ENCODE measurements around the gene XAB2.
"Not testable (repeated sequence)": the region's sequence is repeated elsewhere in the genome, so short reads cannot be mapped to it uniquely, and the experiment has no call there.

The XAB2 gene

DNA sequence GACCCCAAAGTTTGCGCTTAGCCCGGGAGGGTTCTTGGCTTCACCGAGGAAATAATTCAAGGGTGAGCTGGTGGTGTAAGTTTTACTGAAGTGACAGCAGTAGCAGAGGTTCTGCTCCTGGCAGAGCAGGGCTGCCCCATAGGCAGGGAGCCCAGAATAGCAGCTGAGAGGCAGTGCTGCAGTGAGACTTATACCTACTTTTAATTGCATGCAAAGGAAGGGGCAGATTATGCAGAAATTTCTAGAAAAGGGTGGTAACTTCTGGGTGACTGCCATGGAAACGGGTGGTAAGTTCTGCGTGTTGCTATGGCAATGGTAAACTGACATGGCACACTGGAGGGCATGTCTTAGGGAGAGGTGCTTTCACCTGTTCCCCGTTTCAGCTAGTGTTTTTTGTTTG, 51.2 kb downstream of the XAB2 start:
- no peaks in the 10 kb centered on the region for H3K9me3 ChIP-seq (replicated peaks; ENCODE audit: insufficient read depth, low read length)
- no peak overlapping the region for H2AFZ ChIP-seq (ENCODE audit: low read length)
- H3F3A ChIP-seq (ENCODE audit: insufficient read depth, low read length), result no peaks in the 10 kb centered on the region
- H3K36me3 ChIP-seq (replicated peaks; ENCODE audit: insufficient read depth, low read length), result no peaks in the 10 kb centered on the region
- no peaks in the 10 kb centered on the region for H3K79me2 ChIP-seq (ENCODE audit: low read length)
- TF ChIP-seq, protein P1, sequence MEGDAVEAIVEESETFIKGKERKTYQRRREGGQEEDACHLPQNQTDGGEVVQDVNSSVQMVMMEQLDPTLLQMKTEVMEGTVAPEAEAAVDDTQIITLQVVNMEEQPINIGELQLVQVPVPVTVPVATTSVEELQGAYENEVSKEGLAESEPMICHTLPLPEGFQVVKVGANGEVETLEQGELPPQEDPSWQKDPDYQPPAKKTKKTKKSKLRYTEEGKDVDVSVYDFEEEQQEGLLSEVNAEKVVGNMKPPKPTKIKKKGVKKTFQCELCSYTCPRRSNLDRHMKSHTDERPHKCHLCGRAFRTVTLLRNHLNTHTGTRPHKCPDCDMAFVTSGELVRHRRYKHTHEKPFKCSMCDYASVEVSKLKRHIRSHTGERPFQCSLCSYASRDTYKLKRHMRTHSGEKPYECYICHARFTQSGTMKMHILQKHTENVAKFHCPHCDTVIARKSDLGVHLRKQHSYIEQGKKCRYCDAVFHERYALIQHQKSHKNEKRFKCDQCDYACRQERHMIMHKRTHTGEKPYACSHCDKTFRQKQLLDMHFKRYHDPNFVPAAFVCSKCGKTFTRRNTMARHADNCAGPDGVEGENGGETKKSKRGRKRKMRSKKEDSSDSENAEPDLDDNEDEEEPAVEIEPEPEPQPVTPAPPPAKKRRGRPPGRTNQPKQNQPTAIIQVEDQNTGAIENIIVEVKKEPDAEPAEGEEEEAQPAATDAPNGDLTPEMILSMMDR (IDR thresholded peaks at IDR 0.05; ENCODE audit: low read length), result no peak
- TF ChIP-seq EZH2phosphoT487 (IDR thresholded peaks at IDR 0.05; ENCODE audit: low read length) (no peak), EZH2 (optimal IDR thresholded peaks at IDR 0.05; ENCODE audit: low read depth, low read length) (no peak)
- H3K27me3 ChIP-seq (replicated peaks; ENCODE audit: insufficient read depth, low read length), result peaks cover 89% of the 10 kb centered on the region
- H3K4me3 ChIP-seq (ENCODE audit: low read length), result no peak overlapping the region
- DNase-seq, result no peak
- H3K4me2 ChIP-seq (ENCODE audit: low read depth, low read length), result no peak overlapping the region
- H3K27ac ChIP-seq (ENCODE audit: low read length), result no peak overlapping the region
- no peaks in the 10 kb centered on the region for H4K20me1 ChIP-seq (ENCODE audit: insufficient read depth, low read length)
- no peak overlapping the region for H3K9ac ChIP-seq (ENCODE audit: low read length)
- H3K9me2 ChIP-seq (replicated peaks; ENCODE audit: insufficient read depth, low read length), result no peaks in the 10 kb centered on the region
- no peaks in the 10 kb centered on the region for H3K4me1 ChIP-seq (ENCODE audit: low read length)

DNA sequence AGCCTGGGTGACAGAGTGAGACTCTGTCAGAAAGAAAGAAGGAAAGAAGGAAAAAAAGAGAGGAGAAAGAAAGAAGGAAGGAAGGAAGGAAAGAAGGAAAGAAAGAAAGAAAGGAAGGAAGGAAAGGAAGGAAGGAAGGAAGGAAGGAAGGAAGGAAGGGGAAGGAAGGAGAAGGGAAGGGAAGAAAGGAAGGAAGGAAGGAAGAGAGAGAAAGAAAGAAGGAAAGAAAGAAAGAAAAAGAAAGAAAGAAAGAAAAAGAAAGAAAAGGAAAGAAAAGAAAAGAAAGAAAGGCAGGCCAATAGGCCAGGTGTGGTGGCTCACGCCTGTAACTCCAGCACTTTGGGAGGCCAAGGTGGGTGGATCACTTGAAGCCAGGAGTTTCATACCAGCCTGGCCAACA, 51.9 kb downstream of the XAB2 start:
- not testable (repeated sequence) for DNase-seq; H3F3A ChIP-seq (ENCODE audit: insufficient read depth, low read length); H3K79me2 ChIP-seq (ENCODE audit: low read length); H3K4me1 ChIP-seq (ENCODE audit: low read length); H3K9ac ChIP-seq (ENCODE audit: low read length); H4K20me1 ChIP-seq (ENCODE audit: insufficient read depth, low read length); H3K27ac ChIP-seq (ENCODE audit: low read length); H3K4me3 ChIP-seq (ENCODE audit: low read length); H3K9me2 ChIP-seq (replicated peaks; ENCODE audit: insufficient read depth, low read length); H3K9me3 ChIP-seq (replicated peaks; ENCODE audit: insufficient read depth, low read length); H3K36me3 ChIP-seq (replicated peaks; ENCODE audit: insufficient read depth, low read length); H3K4me2 ChIP-seq (ENCODE audit: low read depth, low read length); H2AFZ ChIP-seq (ENCODE audit: low read length)
- peaks cover 89% of the 10 kb centered on the region for H3K27me3 ChIP-seq (replicated peaks; ENCODE audit: insufficient read depth, low read length)

DNA sequence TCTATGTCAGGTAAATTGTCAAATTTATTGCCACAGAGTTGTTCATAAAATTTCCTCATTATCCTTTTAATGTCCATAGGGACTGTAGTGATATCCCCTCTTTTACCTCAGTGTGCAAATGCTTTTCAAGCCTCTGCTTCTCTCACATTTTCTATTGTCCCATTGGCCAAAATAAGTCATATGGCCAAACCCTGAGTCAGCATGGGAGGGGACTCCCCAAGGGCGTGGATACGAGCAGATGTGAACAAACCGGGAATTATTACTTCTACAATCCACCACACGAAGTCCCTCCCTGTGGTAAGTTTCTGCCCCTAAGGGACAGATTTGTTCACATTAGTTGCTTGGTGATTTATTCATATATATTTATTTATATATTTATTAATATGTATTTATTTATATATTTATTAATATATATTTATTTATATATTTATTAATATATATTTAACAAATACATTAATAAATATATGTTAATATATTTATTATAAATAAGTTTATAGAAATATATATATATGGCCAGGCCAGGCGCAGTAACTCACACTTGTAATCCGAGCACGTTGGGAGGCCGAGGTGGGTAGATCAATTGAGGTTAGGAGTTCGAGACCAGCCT, 53.8 kb downstream of the XAB2 start:
- H3F3A ChIP-seq (ENCODE audit: insufficient read depth, low read length), result no peaks in the 10 kb centered on the region
- H3K27me3 ChIP-seq (replicated peaks; ENCODE audit: insufficient read depth, low read length), result peaks cover 93% of the 10 kb centered on the region
- no peak overlapping the region for H3K4me2 ChIP-seq (ENCODE audit: low read depth, low read length)

DNA sequence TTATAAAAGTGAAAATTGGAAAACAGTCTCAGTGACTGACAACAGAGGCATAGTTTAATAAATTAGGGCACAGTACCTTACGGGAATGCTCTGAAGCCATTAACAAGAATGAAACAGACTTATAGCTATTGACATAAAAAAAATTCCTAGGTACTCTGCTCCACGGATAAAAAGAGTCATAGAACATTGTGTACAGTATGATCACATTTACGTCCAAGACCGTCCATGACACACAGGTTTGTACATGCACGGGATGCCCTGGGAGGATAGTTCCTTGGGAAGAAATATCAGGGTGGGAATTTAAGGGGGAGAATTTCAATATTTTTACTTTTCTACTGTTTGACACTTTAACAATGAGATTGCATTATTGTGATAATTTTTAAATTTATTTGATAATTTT, 58.6 kb downstream of the XAB2 start:
- DNase-seq, result no peak
- Histone ChIP-seq H3K9me3 (replicated peaks; ENCODE audit: insufficient read depth, low read length) (no peaks in the 10 kb centered on the region), H3K36me3 (replicated peaks; ENCODE audit: insufficient read depth, low read length) (no peaks in the 10 kb centered on the region), H3K4me1 (ENCODE audit: low read length) (no peaks in the 10 kb centered on the region), H4K20me1 (ENCODE audit: insufficient read depth, low read length) (no peaks in the 10 kb centered on the region), H3K9me2 (replicated peaks; ENCODE audit: insufficient read depth, low read length) (no peaks in the 10 kb centered on the region), H3K27me3 (replicated peaks; ENCODE audit: insufficient read depth, low read length) (peaks cover 88% of the 10 kb centered on the region), H3K4me3 (ENCODE audit: low read length) (no peak overlapping the region), H3K79me2 (ENCODE audit: low read length) (no peaks in the 10 kb centered on the region), H3K27ac (ENCODE audit: low read length) (no peak overlapping the region), H3K9ac (ENCODE audit: low read length) (no peak overlapping the region), H2AFZ (ENCODE audit: low read length) (no peak overlapping the region), H3K4me2 (ENCODE audit: low read depth, low read length) (no peak overlapping the region), H3F3A (ENCODE audit: insufficient read depth, low read length) (no peaks in the 10 kb centered on the region)
- no peak for TF ChIP-seq EZH2phosphoT487 (IDR thresholded peaks at IDR 0.05; ENCODE audit: low read length)
- TF ChIP-seq EZH2 (optimal IDR thresholded peaks at IDR 0.05; ENCODE audit: low read depth, low read length), result peak; percentile 61
- TF ChIP-seq, protein P1 (IDR thresholded peaks at IDR 0.05; ENCODE audit: low read length), result no peak

More for the DNA sequence above, 53.8 kb downstream of the XAB2 start:
- no peaks in the 10 kb centered on the region for H3K9me3 ChIP-seq (replicated peaks; ENCODE audit: insufficient read depth, low read length)
- H3K9ac ChIP-seq (ENCODE audit: low read length), result no peak overlapping the region
- no peak overlapping the region for H3K4me3 ChIP-seq (ENCODE audit: low read length)
- no peaks in the 10 kb centered on the region for H3K9me2 ChIP-seq (replicated peaks; ENCODE audit: insufficient read depth, low read length)
- H4K20me1 ChIP-seq (ENCODE audit: insufficient read depth, low read length), result no peaks in the 10 kb centered on the region
- H3K4me1 ChIP-seq (ENCODE audit: low read length), result no peaks in the 10 kb centered on the region
- no peaks in the 10 kb centered on the region for H3K36me3 ChIP-seq (replicated peaks; ENCODE audit: insufficient read depth, low read length)
- H3K79me2 ChIP-seq (ENCODE audit: low read length), result no peaks in the 10 kb centered on the region
- no peak overlapping the region for H2AFZ ChIP-seq (ENCODE audit: low read length)
- TF ChIP-seq EZH2phosphoT487 (IDR thresholded peaks at IDR 0.05; ENCODE audit: low read length), result no peak
- TF ChIP-seq, protein P1 (IDR thresholded peaks at IDR 0.05; ENCODE audit: low read length), result no peak
- TF ChIP-seq EZH2 (optimal IDR thresholded peaks at IDR 0.05; ENCODE audit: low read depth, low read length), result no peak
- no peak for DNase-seq
- no peak overlapping the region for H3K27ac ChIP-seq (ENCODE audit: low read length)
